ENCODE results near the gene TRMT5.

TRMT5 gene

GRCh38 chr14:60999536-60999935 lies 18.7 kb upstream of the TRMT5 start:
- no peaks in the 10 kb centered on the region for H3K36me3 ChIP-seq
- no peaks in the 10 kb centered on the region for H3K9me3 ChIP-seq
- no peaks in the 10 kb centered on the region for H3K4me1 ChIP-seq (ENCODE audit: control insufficient read depth in 1 of 2, insufficient read depth in 1 of 2, low read depth in 1 of 2, low read length in 1 of 2)
- TF ChIP-seq CTCF (IDR thresholded peaks at IDR 0.05) = no peak
- H3K27ac ChIP-seq = no peak overlapping the region
- no peak overlapping the region for H3K4me3 ChIP-seq (ENCODE audit: low read depth in 1 of 2, low read length in 1 of 2)
- no peaks in the 10 kb centered on the region for H3K27me3 ChIP-seq

DNA sequence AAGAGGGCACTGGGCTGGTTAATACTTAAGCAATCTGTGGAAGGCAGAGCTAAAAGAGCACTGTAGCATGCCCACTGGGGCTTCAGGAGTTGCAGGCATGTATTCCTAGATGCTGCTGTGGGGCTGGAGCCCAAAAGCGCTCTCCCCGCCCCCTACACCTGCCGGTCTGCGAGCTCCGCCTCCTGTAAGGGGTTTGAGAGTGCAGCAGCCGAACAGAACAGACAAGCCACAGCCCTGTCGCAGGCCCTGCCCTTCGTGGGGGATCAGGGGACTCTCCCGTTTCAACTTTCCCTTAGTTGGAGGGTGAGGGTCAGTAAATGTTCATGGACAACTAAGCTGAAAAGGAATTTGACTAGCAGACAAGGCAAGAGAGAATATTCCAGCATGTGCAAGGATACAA lies 17.7 kb upstream of the TRMT5 start:
- TF ChIP-seq CTCF (IDR thresholded peaks at IDR 0.05) = no peak
- H3K9me3 ChIP-seq = no peaks in the 10 kb centered on the region
- H3K4me3 ChIP-seq (ENCODE audit: low read depth in 1 of 2, low read length in 1 of 2) = no peak overlapping the region
- H3K27me3 ChIP-seq = no peaks in the 10 kb centered on the region
- no peaks in the 10 kb centered on the region for H3K4me1 ChIP-seq (ENCODE audit: control insufficient read depth in 1 of 2, insufficient read depth in 1 of 2, low read depth in 1 of 2, low read length in 1 of 2)
- no peak overlapping the region for H3K27ac ChIP-seq
- no peaks in the 10 kb centered on the region for H3K36me3 ChIP-seq

DNA sequence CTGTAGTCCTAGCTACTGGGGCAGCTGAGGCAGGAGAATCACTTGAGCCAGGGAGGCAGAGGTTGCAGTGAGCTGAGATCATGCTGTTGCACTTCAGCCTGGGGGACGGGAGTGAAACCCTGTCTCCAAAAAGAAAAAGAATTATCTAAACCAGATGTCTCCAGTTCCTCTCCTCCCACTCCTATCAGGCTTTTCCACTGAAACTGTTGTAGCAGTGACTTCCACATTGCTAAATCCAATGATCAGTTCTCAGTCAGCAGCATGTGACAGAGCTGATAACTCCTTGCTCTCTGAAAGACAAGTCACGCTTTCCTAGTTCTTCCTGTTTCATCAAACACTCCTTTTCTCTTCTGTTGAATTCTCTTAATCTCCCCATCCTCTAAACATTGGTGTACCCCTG lies 8.7 kb upstream of the TRMT5 start:
- no peak for TF ChIP-seq CTCF (IDR thresholded peaks at IDR 0.05)
- Histone ChIP-seq H3K4me3 (ENCODE audit: low read depth in 1 of 2, low read length in 1 of 2) (no peak overlapping the region), H3K27ac (no peak overlapping the region), H3K36me3 (no peaks in the 10 kb centered on the region), H3K27me3 (no peaks in the 10 kb centered on the region), H3K4me1 (ENCODE audit: control insufficient read depth in 1 of 2, insufficient read depth in 1 of 2, low read depth in 1 of 2, low read length in 1 of 2) (no peaks in the 10 kb centered on the region), H3K9me3 (no peaks in the 10 kb centered on the region)

DNA sequence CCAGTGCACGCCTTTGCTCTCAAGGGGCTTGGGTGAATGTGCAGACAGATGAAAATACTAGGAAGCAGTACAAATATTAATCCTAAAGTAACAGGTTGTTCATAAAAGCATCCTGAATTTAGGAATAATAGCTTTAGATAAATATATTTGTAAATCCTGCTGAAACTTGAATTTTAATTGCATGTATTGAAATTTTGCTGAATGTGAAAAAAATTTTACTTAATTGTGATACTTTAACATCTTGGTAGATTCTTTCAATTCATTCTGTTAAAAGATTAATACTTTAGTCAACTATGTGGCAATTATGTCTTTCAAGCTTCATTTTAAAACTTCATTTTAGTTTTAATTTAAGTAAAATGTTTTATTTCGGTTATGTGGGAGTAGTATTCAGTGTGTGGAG lies 5.6 kb upstream of the TRMT5 start:
- TF ChIP-seq CTCF (IDR thresholded peaks at IDR 0.05) = no peak

GRCh38 chr14:60984196-60984595 lies 3.3 kb upstream of the TRMT5 start:
- Histone ChIP-seq H3K4me1 (ENCODE audit: control insufficient read depth in 1 of 2, insufficient read depth in 1 of 2, low read depth in 1 of 2, low read length in 1 of 2) (peaks cover 13 to 16% of the 10 kb centered on the region in 2 experiments), H3K27ac (no peak overlapping the region), H3K9me3 (no peaks in the 10 kb centered on the region), H3K36me3 (no peaks in the 10 kb centered on the region), H3K27me3 (no peaks in the 10 kb centered on the region), H3K4me3 (ENCODE audit: low read depth in 1 of 2, low read length in 1 of 2) (no peak overlapping the region)
- no peak for TF ChIP-seq CTCF (IDR thresholded peaks at IDR 0.05)

More for the DNA sequence above, 5.6 kb upstream of the TRMT5 start:
- no peak overlapping the region for H3K27ac ChIP-seq
- peaks cover 9 to 10% of the 10 kb centered on the region in 2 experiments for H3K4me1 ChIP-seq (ENCODE audit: control insufficient read depth in 1 of 2, insufficient read depth in 1 of 2, low read depth in 1 of 2, low read length in 1 of 2)
- no peaks in the 10 kb centered on the region for H3K36me3 ChIP-seq
- H3K9me3 ChIP-seq = no peaks in the 10 kb centered on the region
- no peak overlapping the region for H3K4me3 ChIP-seq (ENCODE audit: low read depth in 1 of 2, low read length in 1 of 2)
- no peaks in the 10 kb centered on the region for H3K27me3 ChIP-seq

Measured in neutrophil (primary cell).